ENCODE results near the gene PHOX2A.

DNA sequence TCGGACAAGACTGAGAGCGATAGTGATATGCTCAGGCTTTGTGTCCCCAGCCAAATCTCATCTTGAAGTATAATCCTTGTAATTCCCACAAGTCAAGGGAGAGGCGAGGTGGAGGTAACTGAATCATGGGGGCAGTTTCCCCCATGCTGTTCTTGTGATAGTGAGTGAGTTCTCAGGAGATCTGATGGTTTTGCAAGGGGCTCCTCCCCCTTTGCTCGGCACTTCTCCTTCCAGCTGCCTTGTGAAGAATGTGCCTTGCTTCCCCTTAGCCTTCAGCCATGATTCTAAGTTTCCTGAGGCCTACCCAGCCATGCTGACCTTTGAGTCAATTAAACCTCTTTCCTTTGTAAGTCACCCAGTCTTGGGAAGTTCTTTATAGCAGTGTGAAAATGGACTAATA is 34.9 kb downstream of the PHOX2A start:
- TF ChIP-seq, protein P1, sequence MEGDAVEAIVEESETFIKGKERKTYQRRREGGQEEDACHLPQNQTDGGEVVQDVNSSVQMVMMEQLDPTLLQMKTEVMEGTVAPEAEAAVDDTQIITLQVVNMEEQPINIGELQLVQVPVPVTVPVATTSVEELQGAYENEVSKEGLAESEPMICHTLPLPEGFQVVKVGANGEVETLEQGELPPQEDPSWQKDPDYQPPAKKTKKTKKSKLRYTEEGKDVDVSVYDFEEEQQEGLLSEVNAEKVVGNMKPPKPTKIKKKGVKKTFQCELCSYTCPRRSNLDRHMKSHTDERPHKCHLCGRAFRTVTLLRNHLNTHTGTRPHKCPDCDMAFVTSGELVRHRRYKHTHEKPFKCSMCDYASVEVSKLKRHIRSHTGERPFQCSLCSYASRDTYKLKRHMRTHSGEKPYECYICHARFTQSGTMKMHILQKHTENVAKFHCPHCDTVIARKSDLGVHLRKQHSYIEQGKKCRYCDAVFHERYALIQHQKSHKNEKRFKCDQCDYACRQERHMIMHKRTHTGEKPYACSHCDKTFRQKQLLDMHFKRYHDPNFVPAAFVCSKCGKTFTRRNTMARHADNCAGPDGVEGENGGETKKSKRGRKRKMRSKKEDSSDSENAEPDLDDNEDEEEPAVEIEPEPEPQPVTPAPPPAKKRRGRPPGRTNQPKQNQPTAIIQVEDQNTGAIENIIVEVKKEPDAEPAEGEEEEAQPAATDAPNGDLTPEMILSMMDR (IDR thresholded peaks at IDR 0.05): no peak
- TF ChIP-seq POLR2A (IDR thresholded peaks at IDR 0.05): no peak

All from breast epithelium (tissue), 3 donors.